Prostate gland (tissue), 2 donors: ENCODE measurements around the gene RABGAP1L.

ENCODE experiments used
- CTCF ChIP-seq, 4 experiments: fragments of 200-600 bp in 2 of 4; fragments of 450-650 bp in 2 of 4; sonication (generic) in 2 of 4; IDR thresholded peaks; 1 replicate in 3 of 4; 2 replicates in 1 of 4; pipeline ENCODE4 v1.5.1; 2016 to 2019; ENCODE audit warnings: antibody characterized with exemption in 4 of 4, mild to moderate bottlenecking in 2 of 4, moderate library complexity in 2 of 4
- POLR2AphosphoS5 ChIP-seq: sonication (generic); formaldehyde crosslinking; IDR thresholded peaks from one replicate; pipeline ENCODE4 v1.6.1; 2017; ENCODE audit warnings: antibody characterized with exemption

- TF ChIP-seq POLR2AphosphoS5 = no peak
- TF ChIP-seq CTCF (IDR thresholded peaks at IDR 0.05) = no peak
Observed at GRCh38 chr1:174324493-174324892, 165.2 kb downstream of the RABGAP1L start.
